NB4 (cell line): ENCODE data around the gene ERBB4.

Experiments used
- DNase-seq: peaks from one replicate; pipeline ENCODE4 v3.0.0; 2010; ENCODE audit warnings: low read depth
- H3K4me3 ChIP-seq: one replicate; pipeline ENCODE4 v1.5.1; 2011; ENCODE audit warnings: mild to moderate bottlenecking, low read depth, low read length, moderate library complexity
- MAX ChIP-seq: IDR thresholded peaks from 2 replicates; pipeline ENCODE4 v1.6.1; 2011; ENCODE audit warnings: low read depth, low read length
- MYC ChIP-seq: IDR thresholded peaks from 2 replicates; pipeline ENCODE4 v1.6.1; 2011; ENCODE audit warnings: low read depth, low read length
- POLR2A ChIP-seq: IDR thresholded peaks from 2 replicates; pipeline ENCODE4 v1.6.1; 2011; ENCODE audit warnings: mild to moderate bottlenecking; ENCODE audit not compliant: insufficient read length; ENCODE audit errors: extremely low read depth
- TF ChIP-seq, protein P1 (sequence below): IDR thresholded peaks from one replicate; pipeline ENCODE4 v1.5.1; 2012; ENCODE audit warnings: low read depth, low read length

ERBB4 gene

DNA sequence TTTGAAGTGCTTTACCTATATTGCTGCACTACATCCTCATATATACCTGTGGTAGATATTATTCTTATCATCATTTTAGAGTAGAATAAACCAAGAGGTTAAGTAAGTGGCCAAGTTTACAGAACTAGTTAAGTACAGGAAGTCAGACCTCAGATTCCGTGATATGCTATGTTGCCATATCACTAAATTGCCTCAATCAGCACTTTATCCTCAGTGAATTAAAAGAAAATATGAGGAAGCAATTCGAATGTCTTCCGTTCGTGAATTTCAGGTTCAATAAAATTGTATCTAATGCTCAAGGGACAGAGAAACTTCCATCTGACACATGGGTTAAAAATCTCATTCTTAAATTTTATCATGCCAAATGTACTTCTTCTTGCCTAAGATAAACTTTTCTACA, 1133.6 kb downstream of the ERBB4 start:
- TF ChIP-seq, protein P1, sequence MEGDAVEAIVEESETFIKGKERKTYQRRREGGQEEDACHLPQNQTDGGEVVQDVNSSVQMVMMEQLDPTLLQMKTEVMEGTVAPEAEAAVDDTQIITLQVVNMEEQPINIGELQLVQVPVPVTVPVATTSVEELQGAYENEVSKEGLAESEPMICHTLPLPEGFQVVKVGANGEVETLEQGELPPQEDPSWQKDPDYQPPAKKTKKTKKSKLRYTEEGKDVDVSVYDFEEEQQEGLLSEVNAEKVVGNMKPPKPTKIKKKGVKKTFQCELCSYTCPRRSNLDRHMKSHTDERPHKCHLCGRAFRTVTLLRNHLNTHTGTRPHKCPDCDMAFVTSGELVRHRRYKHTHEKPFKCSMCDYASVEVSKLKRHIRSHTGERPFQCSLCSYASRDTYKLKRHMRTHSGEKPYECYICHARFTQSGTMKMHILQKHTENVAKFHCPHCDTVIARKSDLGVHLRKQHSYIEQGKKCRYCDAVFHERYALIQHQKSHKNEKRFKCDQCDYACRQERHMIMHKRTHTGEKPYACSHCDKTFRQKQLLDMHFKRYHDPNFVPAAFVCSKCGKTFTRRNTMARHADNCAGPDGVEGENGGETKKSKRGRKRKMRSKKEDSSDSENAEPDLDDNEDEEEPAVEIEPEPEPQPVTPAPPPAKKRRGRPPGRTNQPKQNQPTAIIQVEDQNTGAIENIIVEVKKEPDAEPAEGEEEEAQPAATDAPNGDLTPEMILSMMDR = no peak
- TF ChIP-seq MAX = no peak
- TF ChIP-seq POLR2A = no peak
- TF ChIP-seq MYC = no peak
- H3K4me3 ChIP-seq = no peak overlapping the region
- no peak for DNase-seq

DNA sequence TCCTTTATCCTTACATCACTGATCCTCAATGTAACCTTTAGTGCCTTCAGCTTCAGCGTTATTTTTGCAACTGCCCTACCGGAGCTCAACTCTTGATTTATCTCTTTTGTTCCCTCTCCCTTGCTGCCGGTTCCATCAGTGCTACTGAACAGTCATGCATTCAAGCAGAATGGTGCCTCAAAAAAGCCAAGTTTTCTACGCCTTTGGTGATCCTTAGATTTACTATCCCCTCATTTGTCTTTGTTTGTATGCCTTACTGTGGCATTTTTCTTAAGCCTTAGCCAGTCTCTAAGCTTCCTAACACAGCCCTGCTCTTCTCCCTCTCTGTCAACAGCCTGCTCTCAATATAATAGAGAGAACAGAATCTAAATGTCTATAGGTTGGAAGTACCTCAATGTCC, 1134.5 kb downstream of the ERBB4 start:
- TF ChIP-seq POLR2A = no peak
- no peak for TF ChIP-seq MYC
- TF ChIP-seq, protein P1 = no peak
- TF ChIP-seq MAX = no peak
- H3K4me3 ChIP-seq = no peak overlapping the region
- DNase-seq = no peak

- no peak overlapping the region for H3K4me3 ChIP-seq
- no peak for DNase-seq
- TF ChIP-seq MAX (no peak), POLR2A (no peak), MYC (no peak)
- TF ChIP-seq, protein P1 = no peak
Measured at GRCh38 chr2:211401328-211401727, 1137.3 kb downstream of the ERBB4 start.

- no peak overlapping the region for H3K4me3 ChIP-seq
- no peak for DNase-seq
Measured at GRCh38 chr2:211397764-211398163, 1140.8 kb downstream of the ERBB4 start.

GRCh38 chr2:211396815-211397214, 1141.8 kb downstream of the ERBB4 start:
- DNase-seq = no peak
- H3K4me3 ChIP-seq = no peak overlapping the region
- TF ChIP-seq, protein P1 = no peak
- no peak for TF ChIP-seq MYC
- no peak for TF ChIP-seq POLR2A
- TF ChIP-seq MAX = no peak

More at GRCh38 chr2:211397764-211398163, 1140.8 kb downstream of the ERBB4 start:
- TF ChIP-seq MYC (no peak), MAX (no peak), POLR2A (no peak)
- TF ChIP-seq, protein P1 = no peak

GRCh38 chr2:211391189-211391567, 1147.4 kb downstream of the ERBB4 start:
- H3K4me3 ChIP-seq = no peak overlapping the region
- no peak for DNase-seq
- TF ChIP-seq POLR2A (no peak), MAX (no peak), MYC (no peak)
- TF ChIP-seq, protein P1 = no peak
